ENCODE measurements around the gene GRIP1.

GRIP1 gene

GRCh38 chr12:66533767-66534166 lies 145.1 kb downstream of the GRIP1 start:
- no peak for TF ChIP-seq CTCF (conservative IDR thresholded peaks at IDR 0.05)
- H3K27ac ChIP-seq = no peak overlapping the region

GRCh38 chr12:66531766-66532165 lies 147.1 kb downstream of the GRIP1 start:
- TF ChIP-seq CTCF (conservative IDR thresholded peaks at IDR 0.05) = no peak
- H3K27ac ChIP-seq = no peak overlapping the region

- no peak overlapping the region for H3K27ac ChIP-seq
- TF ChIP-seq CTCF (conservative IDR thresholded peaks at IDR 0.05) = no peak
These were observed 148.9 kb downstream of the GRIP1 start for GRCh38 chr12:66529934-66530333.

- no peak overlapping the region for H3K27ac ChIP-seq
- TF ChIP-seq CTCF (conservative IDR thresholded peaks at IDR 0.05) = no peak
These were observed 162.3 kb downstream of the GRIP1 start for GRCh38 chr12:66516561-66516960.

- H3K27ac ChIP-seq = no peak overlapping the region
- TF ChIP-seq CTCF (conservative IDR thresholded peaks at IDR 0.05) = no peak
These were observed 162.7 kb downstream of the GRIP1 start for GRCh38 chr12:66516133-66516532.

- no peak overlapping the region for H3K27ac ChIP-seq
- no peak for TF ChIP-seq CTCF (conservative IDR thresholded peaks at IDR 0.05)
These were observed 164.3 kb downstream of the GRIP1 start for GRCh38 chr12:66514581-66514980.

GRCh38 chr12:66508025-66508424 lies 170.9 kb downstream of the GRIP1 start:
- no peak for TF ChIP-seq CTCF (conservative IDR thresholded peaks at IDR 0.05)
- no peak overlapping the region for H3K27ac ChIP-seq

- no peak overlapping the region for H3K27ac ChIP-seq
- no peak for TF ChIP-seq CTCF (conservative IDR thresholded peaks at IDR 0.05)
These were observed 175.1 kb downstream of the GRIP1 start for GRCh38 chr12:66503746-66504145.

Data from VCaP (cell line).